Cardiac fibroblast (primary cell): ENCODE measurements around the gene LAMA2.

Source experiments
- DNase-seq, 2 donors: peaks; one replicate each; pipeline versions ENCODE4 v3.0.0 to v3.0.0-alpha.2; 2010; ENCODE audit warnings: low read depth in 2 of 2
- H3K4me3 ChIP-seq, 2 donors: replicated peaks in 1 of 2; 1 replicate in 1 of 2; 2 replicates in 1 of 2; pipeline ENCODE4 v1.5.1; 2011; ENCODE audit warnings: low read depth in 2 of 2, low read length in 2 of 2, mild to moderate bottlenecking in 2 of 2, moderate library complexity in 1 of 2
- TF ChIP-seq, protein P1 (sequence below): IDR thresholded peaks from one replicate; pipeline ENCODE4 v1.5.1; 2011; ENCODE audit warnings: low read depth, mild to moderate bottlenecking, low read length, inconsistent platforms

Gene LAMA2

DNA sequence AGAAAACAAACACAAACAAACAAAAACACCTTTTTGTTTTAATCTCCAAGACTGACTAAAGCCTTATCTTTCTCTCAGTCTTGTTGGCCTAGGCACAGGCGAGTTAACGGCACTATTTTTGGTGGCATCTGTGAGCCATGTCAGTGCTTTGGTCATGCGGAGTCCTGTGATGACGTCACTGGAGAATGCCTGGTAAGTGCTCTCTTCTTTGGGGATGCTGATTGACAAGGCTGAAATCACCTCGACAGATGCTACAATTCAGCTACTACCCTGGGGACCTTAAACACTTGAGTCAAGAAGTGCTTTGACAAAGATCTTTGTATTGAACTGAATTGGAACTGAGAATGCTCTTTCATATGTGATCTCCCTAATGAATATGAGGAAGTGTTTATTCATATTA is 384.1 kb downstream of the LAMA2 start:
- DNase-seq: no peak
- no peak overlapping the region for H3K4me3 ChIP-seq
- TF ChIP-seq, protein P1, sequence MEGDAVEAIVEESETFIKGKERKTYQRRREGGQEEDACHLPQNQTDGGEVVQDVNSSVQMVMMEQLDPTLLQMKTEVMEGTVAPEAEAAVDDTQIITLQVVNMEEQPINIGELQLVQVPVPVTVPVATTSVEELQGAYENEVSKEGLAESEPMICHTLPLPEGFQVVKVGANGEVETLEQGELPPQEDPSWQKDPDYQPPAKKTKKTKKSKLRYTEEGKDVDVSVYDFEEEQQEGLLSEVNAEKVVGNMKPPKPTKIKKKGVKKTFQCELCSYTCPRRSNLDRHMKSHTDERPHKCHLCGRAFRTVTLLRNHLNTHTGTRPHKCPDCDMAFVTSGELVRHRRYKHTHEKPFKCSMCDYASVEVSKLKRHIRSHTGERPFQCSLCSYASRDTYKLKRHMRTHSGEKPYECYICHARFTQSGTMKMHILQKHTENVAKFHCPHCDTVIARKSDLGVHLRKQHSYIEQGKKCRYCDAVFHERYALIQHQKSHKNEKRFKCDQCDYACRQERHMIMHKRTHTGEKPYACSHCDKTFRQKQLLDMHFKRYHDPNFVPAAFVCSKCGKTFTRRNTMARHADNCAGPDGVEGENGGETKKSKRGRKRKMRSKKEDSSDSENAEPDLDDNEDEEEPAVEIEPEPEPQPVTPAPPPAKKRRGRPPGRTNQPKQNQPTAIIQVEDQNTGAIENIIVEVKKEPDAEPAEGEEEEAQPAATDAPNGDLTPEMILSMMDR: no peak

DNA sequence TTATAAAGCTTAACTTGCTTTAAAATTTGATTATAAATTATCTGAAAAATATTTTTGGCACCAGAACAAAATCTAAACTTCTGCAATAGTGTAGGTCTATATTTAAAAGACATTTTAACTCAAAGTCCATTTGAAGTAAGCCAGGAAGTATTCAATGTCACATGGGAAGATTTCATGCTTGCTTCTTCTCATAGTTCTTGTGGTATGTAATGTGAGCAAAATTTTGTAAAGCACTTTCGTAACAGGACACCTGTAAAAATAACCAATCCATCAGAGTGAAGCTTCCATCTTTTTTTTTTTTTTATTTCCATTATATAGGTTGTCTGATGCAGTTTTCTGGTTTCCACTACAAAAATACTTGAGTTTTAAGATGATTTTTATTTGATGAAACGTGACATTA is 386.1 kb downstream of the LAMA2 start:
- TF ChIP-seq, protein P1: no peak
- H3K4me3 ChIP-seq: no peak overlapping the region
- peak in 1 of 2 donors; percentile 25 for DNase-seq

DNA sequence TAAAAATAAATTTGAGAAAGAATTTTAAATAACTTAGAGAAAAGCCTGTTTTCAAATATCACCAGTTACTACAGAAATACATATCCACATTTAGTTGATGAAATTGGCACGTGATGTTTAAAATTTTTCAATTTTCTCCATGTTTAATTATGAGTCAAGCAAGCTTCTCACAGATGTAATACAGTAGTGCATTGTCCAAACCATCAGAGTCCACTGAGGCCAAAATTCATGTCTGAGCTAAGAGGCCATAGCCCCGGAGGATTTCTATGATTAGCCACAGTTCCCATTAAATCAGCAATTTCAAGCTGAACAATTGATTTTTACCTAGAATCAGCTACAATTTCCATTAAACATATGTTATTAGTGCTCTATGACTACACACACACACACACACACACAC is 387.0 kb downstream of the LAMA2 start:
- no peak for DNase-seq
- TF ChIP-seq, protein P1: no peak
- no peak overlapping the region for H3K4me3 ChIP-seq

DNA sequence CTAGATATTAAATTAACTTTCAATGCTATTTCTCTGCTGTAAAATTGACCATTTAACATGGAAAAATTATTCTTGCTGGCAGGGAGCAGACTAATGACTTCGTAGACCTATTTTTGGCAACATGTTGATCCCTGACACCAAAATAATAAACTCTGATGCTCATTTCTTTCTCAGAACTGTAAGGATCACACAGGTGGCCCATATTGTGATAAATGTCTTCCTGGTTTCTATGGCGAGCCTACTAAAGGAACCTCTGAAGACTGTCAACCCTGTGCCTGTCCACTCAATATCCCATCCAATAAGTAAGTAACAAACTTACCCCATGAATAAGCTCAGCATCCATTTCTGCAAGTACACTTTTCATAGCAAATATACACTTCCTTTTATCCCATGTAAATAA is 387.5 kb downstream of the LAMA2 start:
- TF ChIP-seq, protein P1: no peak
- H3K4me3 ChIP-seq: no peak overlapping the region

DNA sequence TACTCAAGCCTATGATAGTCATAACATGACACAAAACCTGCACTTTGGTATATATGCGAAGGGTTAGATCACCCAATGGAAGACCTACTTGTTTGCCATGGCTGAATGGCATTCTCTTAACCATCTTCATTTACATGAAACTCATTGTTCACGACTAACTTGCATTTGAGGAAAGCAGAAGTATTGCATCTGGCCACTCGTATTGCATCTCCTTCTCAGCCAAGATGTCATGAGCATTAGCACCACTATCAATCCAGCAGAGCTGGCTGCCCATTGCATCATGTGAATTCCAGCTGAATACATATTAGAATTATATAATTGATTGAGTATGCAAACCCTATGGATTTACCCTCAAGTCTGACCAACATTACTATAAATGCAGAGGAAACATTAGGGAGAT is 390.2 kb downstream of the LAMA2 start:
- no peak for DNase-seq
- no peak overlapping the region for H3K4me3 ChIP-seq
- TF ChIP-seq, protein P1: no peak

More for the DNA sequence above, 387.5 kb downstream of the LAMA2 start:
- DNase-seq: no peak

DNA sequence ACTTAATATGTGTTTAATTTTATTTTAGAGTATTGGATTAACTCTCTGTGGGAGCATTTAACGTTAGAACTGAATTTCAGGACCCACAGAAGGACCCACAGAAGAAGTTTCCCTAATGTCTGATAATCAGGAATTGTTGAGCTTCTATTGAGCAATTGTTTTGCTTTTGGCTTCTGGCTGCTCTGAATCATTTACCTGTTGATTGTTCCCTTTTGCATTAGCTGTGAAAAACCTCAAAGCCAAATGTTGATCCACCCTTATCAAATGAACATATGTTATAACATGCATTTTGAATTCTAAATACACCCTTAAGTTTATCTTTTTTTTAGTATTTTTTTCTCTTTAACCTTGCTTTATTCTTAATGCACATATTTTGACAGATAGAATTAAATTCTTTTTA is 393.5 kb downstream of the LAMA2 start:
- TF ChIP-seq, protein P1: no peak
- DNase-seq: no peak
- no peak overlapping the region for H3K4me3 ChIP-seq

DNA sequence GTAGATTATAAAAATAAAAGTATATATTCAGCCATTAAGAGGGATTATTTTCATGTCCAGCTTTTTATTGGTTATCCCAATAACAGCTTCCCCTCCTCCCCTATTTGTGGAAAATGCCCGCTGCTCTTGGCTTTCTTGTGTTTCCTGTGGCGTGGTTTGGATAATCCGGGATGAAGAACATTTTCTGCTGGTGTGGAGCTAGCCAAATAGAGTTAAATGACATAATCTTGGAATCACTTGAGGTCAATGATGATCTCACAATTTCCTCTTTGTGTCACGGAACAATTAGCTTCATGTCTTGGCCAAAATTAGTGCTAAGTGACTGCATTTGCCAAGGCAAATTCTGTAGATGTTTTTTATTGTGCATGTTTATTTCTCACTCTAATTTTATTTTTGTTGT is 394.0 kb downstream of the LAMA2 start:
- TF ChIP-seq, protein P1: no peak

More for the DNA sequence above, 394.0 kb downstream of the LAMA2 start:
- peak; percentile 27 to 48 for DNase-seq
- no peak overlapping the region for H3K4me3 ChIP-seq
